GM06990 (cell line): ENCODE results near the gene MCOLN2.

Experiments
- DNase-seq: peaks from one replicate; pipeline ENCODE4 v3.0.0-alpha.2; 2011; ENCODE audit not compliant: insufficient read length; ENCODE audit errors: extremely low read depth
- H3K27me3 ChIP-seq: replicated peaks from 2 replicates; pipeline ENCODE4 v1.6.0; 2011; ENCODE audit warnings: low read length; ENCODE audit not compliant: control insufficient read depth, insufficient read depth
- H3K36me3 ChIP-seq: 2 replicates; pipeline ENCODE4 v1.5.1; 2011; ENCODE audit warnings: low read length; ENCODE audit not compliant: control insufficient read depth, insufficient read depth
- H3K4me3 ChIP-seq: replicated peaks from 2 replicates; pipeline ENCODE4 v1.5.1; 2011; ENCODE audit warnings: low read depth, mild to moderate bottlenecking, control low read depth, low read length
- CTCF ChIP-seq: IDR thresholded peaks from 2 replicates; pipeline ENCODE4 v1.5.1; 2011; ENCODE audit warnings: low read length, control low read depth, mild to moderate bottlenecking, inconsistent platforms; ENCODE audit not compliant: insufficient read depth, poor library complexity, severe bottlenecking

MCOLN2 gene

GRCh38 chr1:84975035-84975434, 21.9 kb downstream of the MCOLN2 start:
- no peak for DNase-seq
- Histone ChIP-seq H3K36me3 (no peaks in the 10 kb centered on the region), H3K27me3 (no peaks in the 10 kb centered on the region), H3K4me3 (no peak overlapping the region; the same call in 1 of the 2 replicates)
- no peak for TF ChIP-seq CTCF

- Histone ChIP-seq H3K36me3 (no peaks in the 10 kb centered on the region), H3K27me3 (no peaks in the 10 kb centered on the region), H3K4me3 (peak overlapping the region; percentile 5; the same call in 1 of the 2 replicates)
- peak; percentile 13 for TF ChIP-seq CTCF
- peak; percentile 57 for DNase-seq
These were observed 23.2 kb downstream of the MCOLN2 start for GRCh38 chr1:84973498-84974334.

GRCh38 chr1:84972377-84972987, 24.4 kb downstream of the MCOLN2 start:
- H3K36me3 ChIP-seq = no peaks in the 10 kb centered on the region; the same call in 1 of the 2 replicates
- TF ChIP-seq CTCF = no peak
- DNase-seq = no peak
- H3K4me3 ChIP-seq = peak overlapping the region; percentile 36
- no peaks in the 10 kb centered on the region for H3K27me3 ChIP-seq

GRCh38 chr1:84971957-84972356, 25.0 kb downstream of the MCOLN2 start:
- no peak for TF ChIP-seq CTCF

GRCh38 chr1:84969489-84970250, 27.2 kb downstream of the MCOLN2 start:
- no peak for TF ChIP-seq CTCF
- no peaks in the 10 kb centered on the region for H3K27me3 ChIP-seq
- peak; percentile 81 for DNase-seq
- H3K4me3 ChIP-seq = no peak overlapping the region
- H3K36me3 ChIP-seq = peaks cover 1% of the 10 kb centered on the region

More at GRCh38 chr1:84971957-84972356, 25.0 kb downstream of the MCOLN2 start:
- Histone ChIP-seq H3K36me3 (no peaks in the 10 kb centered on the region; the same call in 1 of the 2 replicates), H3K27me3 (no peaks in the 10 kb centered on the region), H3K4me3 (peak overlapping the region; percentile 38)
- DNase-seq = no peak
